ENCODE results near the gene RBFA.

RBFA gene

GRCh38 chr18:80033181-80034067, 810 bp upstream of the RBFA start:
- no peak for DNase-seq

GRCh38 chr18:80034852-80035406, 695 bp downstream of the RBFA start:
- no peak for DNase-seq

GRCh38 chr18:80035997-80036396, 1.8 kb downstream of the RBFA start:
- no peak for DNase-seq

- DNase-seq, result no peak
Measured at GRCh38 chr18:80037300-80037699, 3.1 kb downstream of the RBFA start.

DNA sequence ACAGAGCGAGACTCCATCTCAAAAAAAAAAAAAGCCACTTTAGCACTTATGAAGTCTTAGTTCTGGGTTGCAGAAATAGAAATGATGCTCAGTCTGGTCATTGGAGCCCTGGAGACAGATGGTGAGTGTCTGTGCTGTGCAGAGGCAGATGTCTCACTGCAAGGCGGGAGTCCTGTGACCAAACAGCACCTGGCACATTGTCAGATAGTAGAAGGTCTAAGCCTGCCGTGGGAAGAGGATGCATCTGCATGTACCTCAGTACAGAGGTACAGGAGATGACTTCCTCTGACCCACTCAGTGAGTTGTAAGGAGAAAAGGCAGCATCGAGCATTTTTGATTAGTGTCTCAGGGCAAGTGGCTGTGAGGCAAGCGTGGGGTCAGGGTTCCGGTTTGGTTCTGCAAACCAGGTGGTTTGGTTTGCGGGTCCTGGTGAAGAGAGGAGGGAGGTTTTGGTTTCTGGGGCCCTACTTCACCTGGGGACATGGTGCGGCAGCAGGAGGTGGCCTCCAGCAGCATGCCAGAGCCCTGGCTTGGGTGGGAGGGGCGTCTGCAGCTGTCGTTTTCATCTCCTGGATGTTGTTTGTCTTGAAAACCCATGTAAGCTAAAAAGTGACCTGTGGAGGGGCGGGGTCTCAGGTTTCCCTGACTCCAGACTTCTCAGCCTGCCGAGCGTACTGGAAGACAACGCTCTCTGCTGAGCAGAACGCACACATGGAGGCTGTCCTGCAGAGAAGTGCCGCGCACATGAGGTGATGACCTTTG, 3.8 kb downstream of the RBFA start:
- no peak for DNase-seq

DNA sequence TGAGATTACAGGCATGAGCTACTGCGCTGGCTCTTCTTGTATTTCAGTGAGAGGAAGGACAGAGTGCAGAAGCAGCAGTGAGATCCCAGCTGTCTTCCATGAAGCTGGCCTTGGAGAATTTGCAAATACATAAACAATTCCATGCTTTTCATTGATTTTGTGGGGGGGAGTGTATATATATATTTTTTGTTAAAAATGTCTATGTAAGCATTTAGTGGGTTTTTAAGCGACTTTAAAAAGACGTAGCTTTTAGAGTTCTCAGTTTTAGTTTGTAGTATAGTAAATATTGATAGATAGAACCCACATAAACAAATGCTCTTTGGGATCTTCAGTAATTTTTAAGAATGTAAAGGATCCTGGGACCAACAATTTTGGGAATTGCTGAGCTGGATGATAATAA, 6.3 kb downstream of the RBFA start:
- DNase-seq, result no peak

DNA sequence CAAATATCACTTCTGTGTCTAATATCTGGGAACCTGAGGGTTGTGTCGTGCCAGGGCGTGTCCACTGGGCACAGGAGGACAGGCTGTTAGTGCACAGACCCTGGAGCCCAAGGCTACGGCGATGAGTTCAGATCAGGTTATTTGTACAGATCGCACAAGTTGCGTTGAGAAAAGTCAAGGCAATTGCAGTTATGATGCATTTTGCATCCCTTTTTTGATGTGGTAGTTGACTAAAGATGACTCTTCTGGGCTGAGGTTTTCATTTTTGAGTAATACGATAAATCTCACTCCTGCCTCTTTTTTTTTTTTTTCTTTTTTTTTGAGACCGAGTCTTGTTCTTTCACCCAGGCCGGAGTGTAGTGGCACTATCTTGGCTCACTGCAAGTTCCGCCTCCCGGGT, 7.2 kb downstream of the RBFA start:
- no peak for DNase-seq

DNA sequence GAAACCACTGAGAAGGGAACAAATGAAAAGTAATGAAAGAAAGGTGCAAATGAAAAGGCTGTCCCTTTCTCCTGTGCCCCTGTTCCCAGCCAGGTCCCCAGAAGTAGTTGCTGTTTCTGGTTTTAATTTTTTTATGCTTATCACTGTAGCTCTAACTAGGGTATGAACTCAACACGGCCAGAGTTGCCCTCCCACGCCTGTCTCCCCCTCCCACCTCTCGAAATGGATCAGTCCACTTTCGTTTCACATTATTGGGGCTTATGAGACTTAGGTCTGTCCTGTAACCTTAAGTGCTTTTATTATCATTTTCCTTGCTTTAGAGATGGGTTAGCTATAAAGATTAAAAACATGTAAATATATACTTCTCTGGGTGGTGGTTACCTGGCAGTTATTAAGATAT, 8.6 kb downstream of the RBFA start:
- no peak for DNase-seq

DNA sequence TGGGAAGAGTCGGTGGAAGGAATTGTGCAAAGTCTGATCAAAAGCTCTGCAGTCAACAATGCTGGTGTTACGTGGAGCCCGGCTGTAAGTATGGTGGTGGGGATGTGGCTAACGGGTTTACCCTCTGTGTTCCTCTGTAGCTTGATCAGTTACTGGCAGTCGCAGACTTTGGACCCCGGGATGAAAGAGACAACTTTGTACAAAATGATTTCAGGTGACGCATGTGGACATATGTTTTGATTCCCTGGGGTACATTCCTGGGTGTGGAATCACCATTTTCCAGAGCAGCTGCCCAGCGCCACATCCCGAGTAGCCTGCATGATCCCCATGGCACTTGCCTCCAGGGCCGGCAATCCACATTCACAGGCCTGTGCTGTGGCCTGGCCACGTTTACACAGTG, 9.8 kb downstream of the RBFA start:
- DNase-seq, result no peak

GRCh38 chr18:80046011-80046410, 11.8 kb downstream of the RBFA start:
- DNase-seq, result no peak

DNA sequence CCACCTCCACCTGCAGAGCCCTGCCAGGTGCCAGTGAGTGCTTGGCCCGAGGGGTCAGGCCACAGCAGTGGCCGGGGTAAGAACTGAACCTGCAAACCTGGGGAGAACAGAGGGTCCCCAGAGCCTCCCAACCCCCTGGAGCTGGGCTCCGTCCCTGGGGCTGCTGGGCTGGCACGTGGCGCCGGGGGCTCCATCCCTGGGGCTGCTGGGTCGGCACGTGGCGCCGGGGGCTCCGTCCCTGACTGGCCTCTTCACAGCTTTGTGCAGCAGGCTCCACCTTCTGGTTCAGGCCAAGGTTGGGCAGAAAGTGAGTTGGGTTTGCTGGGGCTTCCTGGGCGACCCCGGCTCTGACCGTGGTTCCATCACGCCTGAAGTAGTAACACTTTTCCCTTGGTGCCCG, 12.2 kb downstream of the RBFA start:
- DNase-seq, result no peak

- no peak for DNase-seq
Measured at GRCh38 chr18:80046961-80047541, 12.8 kb downstream of the RBFA start.

DNA sequence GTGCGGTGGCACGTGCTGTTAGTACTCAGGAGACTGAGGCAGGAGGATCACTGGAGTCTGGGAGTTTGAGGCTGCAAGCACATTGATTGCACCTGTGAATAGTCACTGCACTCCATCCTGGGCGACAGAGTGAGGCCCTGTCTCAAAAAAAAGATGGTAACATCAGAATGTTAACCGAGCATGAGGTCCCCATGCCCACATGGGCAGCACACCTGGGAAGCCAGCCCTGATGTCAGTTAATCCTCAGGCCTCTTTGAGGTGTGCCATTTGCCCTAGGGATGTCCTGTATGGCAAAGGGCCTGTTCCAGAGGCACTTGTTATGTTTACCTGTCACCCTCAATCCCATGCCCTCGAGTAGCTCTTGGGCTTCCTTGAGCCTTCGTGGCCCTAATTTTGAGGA, 16.6 kb downstream of the RBFA start:
- DNase-seq, result no peak

- no peak for DNase-seq
Measured at GRCh38 chr18:80056095-80056494, 21.9 kb downstream of the RBFA start.

DNA sequence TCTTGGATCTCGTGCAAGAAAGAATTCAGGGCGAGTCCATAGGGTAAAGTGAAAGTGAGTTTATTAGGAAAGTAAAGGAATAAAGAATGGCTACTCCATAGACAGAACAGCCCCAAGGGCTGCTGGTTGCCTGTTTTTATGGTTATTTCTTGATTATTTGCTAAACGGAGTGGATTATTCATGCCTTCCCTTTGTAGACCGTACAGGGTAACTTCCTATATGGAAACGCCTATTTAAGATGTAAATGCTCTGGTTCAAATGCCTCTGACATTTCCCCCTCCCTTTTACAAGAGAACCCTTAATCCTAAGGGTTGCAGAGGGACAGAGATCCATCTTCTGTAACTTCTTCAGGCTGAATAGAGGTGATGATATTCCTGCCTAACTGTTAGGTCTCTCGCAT, 25.7 kb downstream of the RBFA start:
- DNase-seq, result no peak

DNA sequence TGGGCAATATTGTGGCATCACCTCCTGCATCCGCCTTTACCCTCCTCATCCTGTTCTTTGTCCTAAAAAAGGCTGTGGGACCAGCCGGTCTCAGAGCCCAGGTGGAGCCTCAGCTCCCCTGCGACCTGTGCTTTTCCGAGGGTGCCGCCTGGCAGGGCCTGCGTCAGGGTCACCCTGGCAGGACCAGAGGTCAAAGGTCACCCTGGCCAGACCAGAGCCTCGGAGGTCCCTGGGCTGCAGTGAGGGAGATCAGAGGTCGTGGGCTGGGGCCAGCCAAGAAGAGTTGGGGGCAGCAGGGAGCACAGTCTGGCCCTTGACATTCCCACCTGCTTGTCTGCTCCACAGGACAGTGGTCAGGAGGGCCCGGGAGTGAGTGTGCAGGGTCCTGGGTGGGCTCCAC, 31.5 kb downstream of the RBFA start:
- no peak for DNase-seq

DNA sequence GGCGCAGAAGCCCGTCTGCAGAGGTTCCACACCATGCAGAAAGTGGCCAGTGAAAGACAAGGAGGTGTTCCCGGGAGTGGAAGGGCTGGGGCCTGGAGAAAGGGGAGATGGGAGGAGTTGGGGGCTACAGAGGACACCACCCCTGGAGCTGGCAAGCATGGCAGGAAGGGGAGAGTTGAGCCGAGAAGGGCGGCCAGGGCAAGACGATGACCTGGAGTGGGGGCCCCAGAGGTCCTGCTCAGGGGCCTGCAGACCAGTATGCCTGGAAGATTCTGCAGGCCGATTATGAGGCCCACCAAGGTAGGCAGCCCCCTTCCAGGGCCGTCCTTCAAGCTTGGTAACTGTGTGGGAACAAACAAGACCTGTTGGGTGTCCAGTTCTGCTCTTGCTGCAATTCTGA, 33.1 kb downstream of the RBFA start:
- no peak for DNase-seq

DNA sequence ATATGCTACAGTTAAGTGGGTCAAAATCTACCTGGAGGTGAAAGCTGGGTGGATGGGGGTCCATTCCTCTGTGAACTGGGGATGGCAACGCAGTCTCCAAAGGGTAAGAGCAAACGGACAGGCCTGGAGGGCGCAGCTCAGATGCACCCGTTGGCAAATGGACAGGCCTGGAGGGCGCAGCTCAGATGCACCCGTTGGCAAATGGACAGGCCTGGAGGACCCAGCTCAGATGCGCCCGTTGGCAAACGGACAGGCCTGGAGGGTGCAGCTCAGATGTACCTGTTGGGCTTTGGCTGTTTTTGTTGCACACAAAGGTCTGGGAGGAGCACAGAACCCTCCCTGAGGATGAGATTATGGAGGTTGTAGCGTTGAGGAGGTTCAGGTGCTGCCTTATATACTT, 33.7 kb downstream of the RBFA start:
- no peak for DNase-seq

DNA sequence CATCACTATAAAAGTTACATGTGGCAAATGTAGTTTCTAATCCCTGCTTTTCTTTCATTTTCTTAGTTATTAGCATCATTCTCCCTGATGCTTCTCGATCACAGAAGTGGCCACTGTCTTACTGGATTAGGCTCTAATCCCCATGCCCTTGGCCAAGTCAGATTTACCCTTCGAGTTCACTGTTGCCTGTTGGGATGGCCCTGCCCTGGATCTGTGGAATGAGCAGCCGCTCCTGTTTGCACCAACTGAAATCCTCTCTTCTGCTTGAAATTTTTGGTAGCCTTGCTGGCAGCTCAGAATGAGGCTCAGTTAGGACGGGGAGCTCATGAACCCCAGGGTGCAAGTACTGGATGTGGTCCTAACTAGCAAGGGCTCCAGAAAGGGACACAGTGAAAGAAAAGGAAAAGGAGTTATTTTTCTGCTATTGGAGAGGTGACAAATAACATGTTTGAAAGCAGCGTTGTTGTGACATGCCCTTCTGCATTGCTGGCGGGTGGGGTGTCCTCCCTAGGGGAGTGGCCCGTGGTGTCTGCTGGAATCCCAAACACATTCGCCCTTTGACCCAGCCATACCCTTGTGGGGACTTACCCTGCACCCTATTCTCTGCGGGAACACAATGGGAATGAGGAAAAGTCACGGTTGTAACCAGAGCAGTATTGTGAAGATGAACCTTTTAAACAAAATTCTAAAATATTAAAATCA, 34.5 kb downstream of the RBFA start:
- no peak for DNase-seq

- no peak for DNase-seq
Measured at GRCh38 chr18:80070825-80071224, 36.6 kb downstream of the RBFA start.

DNA sequence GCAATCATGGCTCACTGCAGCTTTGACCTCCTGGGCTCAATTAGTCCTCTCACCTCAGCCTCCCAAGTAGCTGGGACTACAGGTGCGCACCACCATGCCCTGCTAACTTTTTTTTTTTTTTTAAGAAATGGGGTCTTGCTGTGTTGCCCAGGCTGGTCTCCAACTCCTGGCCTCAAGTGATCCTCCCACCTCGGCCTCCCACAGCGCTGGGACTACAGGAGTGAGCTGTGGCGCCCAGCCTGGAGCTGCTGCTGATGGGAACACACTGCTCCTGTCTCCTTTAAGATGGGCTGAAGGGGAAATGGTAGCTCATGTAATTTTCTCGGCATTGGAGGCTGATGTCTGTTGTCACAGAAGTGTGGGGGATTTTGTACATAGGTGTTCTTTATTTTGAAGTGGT, 39.9 kb downstream of the RBFA start:
- DNase-seq, result no peak

DNA sequence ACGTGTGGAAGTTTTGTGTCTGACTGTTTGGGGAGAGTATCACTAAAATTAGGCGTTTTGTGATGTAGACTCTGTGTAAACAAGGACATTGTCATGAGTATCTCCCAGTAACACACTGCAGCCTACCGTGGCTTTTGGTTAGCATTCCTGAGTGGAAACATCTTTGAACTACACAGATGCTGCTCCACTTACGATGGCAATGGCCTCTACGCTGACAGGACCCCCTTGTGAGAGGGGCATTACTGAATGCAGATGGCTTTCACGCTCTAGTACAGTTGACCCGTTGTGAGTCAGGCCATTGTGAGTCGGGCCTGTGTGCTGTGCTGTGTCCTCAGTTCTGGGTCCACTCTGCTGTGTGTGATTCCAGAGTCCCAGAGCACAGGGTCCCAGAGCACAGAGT, 40.5 kb downstream of the RBFA start:
- no peak for DNase-seq

- no peak for DNase-seq
Measured at GRCh38 chr18:80075940-80076339, 41.7 kb downstream of the RBFA start.

All from NCI-H2029 treated with DMSO at 0.1 percent for 48 hours (cell line).